Heart left ventricle (tissue), 13 donors: ENCODE data around the gene PLN.

ENCODE experiments used
- CTCF ChIP-seq, 12 donors: fragments of 200-600 bp; sonication (generic) in 4 of 12; IDR thresholded peaks; one replicate each; pipeline versions ENCODE4 v1.5.0 to v1.8.0; 2018 to 2022; ENCODE audit warnings: antibody characterized with exemption in 12 of 12, mild to moderate bottlenecking in 5 of 12
- POLR2A ChIP-seq, 2 donors: fragments of 450-650 bp; IDR thresholded peaks; one replicate each; pipeline ENCODE4 v1.6.1; 2017; ENCODE audit warnings: antibody characterized with exemption in 2 of 2, mild to moderate bottlenecking in 2 of 2, moderate library complexity in 2 of 2
- donor health status: ischemic (EF 13 %, LVEDD 7.1; RV severe dilation, severe dysfunction).
- donor health status: DM: no; HTN: yes; CAD: no.
- donor health status: DM: no; HTN: no; CAD: no.
- donor health status: ischemic (EF 25% LVEDD 6.9; RV normal size, moderate dysfunction).
- donor health status: ischemic (EF 25% LVEDD 5.7; RV mildly dilated, moderate dysfunction).
- donor health status: ischemic (EF 35%, LVEDD 5.7; RV mildly dilated, moderate dysfunction).
- donor health status: nonischemic (EF 11% LVEDD 7.7; RV severe dilation, severe dysfunction).
- donor health status: DM: yes; HTN: yes; CAD: no.
- donor health status: PGD.
- donor health status: ischemic (EF 29% LVEDD 5.4; RV normal size, mild dysfunction).
- donor health status: nonischemic (EF 23%, LVEDD 6.1; RV moderate dilation, normal function).

DNA sequence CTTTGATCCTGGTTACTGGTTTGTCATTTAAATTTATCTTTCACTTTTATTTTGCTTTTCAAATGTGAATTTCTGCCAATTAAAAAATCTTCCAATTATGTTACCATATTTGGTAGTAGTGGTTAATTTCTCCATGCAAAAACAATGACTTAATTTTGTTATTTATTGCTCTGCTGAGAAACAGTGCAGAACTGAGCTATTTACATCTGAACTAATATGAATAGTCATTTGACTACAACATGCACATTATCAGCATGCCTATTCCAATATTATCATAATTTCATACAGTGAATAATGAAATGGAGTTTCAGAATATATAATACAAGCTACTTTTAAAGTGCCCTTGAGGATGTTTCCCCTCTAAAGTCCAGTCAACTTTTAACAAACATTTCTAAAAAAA lies 517 bp downstream of the PLN start:
- no peak for TF ChIP-seq CTCF (IDR thresholded peaks at IDR 0.05)
- TF ChIP-seq POLR2A (IDR thresholded peaks at IDR 0.05), result no peak
